Measurements from ENCODE around the gene FRRS1. TPM values are rescaled to one million over a fixed set of nuclear protein-coding genes. Genes with fewer than 3 reads are reported as not detected.
"Not testable (repeated sequence)": the region's sequence is repeated elsewhere in the genome, so short reads cannot be mapped to it uniquely, and the experiment has no call there.

Gene FRRS1
- total and polyA plus RNA-seq, 2 donors (not counting 1 experiment from before 2014, with no cell fraction given): 10.3 to 32.7 TPM

- Histone ChIP-seq H3K4me1 (ENCODE audit: control insufficient read depth, extremely low read depth, insufficient read depth, low read length) (peaks cover 2% of the 10 kb centered on the region), H2AFZ (ENCODE audit: low read length) (no peak overlapping the region), H3K9me3 (ENCODE audit: control insufficient read depth, insufficient read depth, low read depth, low read length) (no peaks in the 10 kb centered on the region), H4K20me1 (ENCODE audit: control insufficient read depth, extremely low read depth, insufficient read depth, low read length) (no peaks in the 10 kb centered on the region), H3K36me3 (ENCODE audit: control insufficient read depth, insufficient read depth, low read length) (no peaks in the 10 kb centered on the region), H3K27me3 (ENCODE audit: control insufficient read depth, insufficient read depth, low read length) (no peaks in the 10 kb centered on the region), H3K27ac (ENCODE audit: insufficient read depth, low read length) (no peak overlapping the region), H3K4me2 (ENCODE audit: extremely low read depth, insufficient read depth, low read length) (no peak overlapping the region), H3K79me2 (ENCODE audit: control insufficient read depth, insufficient read depth, low read length) (no peaks in the 10 kb centered on the region), H3K4me3 (replicated peaks in 1 of 4; ENCODE audit: control extremely low read depth in 1 of 4, insufficient read depth in 1 of 4, low read depth in 3 of 4, low read length in 4 of 4) (no peak overlapping the region), H3K9ac (ENCODE audit: insufficient read depth, low read length) (no peak overlapping the region)
- DNase-seq (ENCODE audit: low read depth in 2 of 2): peak in 1 of 2 donors; percentile 30
- no peak for TF ChIP-seq EZH2 (IDR thresholded peaks at IDR 0.05; ENCODE audit: low read length, missing control alignments)
- TF ChIP-seq CTCF (conservative IDR thresholded peaks at IDR 0.05 in 1 of 2, IDR thresholded peaks at IDR 0.05 in 1 of 2; ENCODE audit: low read depth in 1 of 2, low read length in 2 of 2): no peak
Measured at GRCh38 chr1:99763956-99764355, 2.5 kb downstream of the FRRS1 start.

DNA sequence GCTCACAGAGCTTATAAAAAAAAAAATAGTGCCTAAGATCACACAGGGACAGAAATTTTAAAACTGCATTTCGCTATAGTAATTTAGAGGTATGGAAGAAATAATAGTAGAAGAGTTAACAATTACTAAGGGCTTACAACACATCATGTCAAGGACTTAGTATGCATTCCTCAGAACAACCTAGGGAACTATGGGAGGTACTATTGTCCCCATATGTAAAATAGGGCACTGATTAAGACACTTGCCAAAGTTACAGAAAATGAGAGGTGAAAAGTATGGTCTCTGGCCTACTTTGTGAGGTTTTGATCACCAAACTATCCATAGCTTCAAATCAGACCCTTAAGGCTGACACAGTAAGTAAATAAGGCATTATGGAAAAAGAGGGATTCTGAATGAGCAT, 4.7 kb downstream of the FRRS1 start:
- no peak overlapping the region for H3K27ac ChIP-seq (ENCODE audit: insufficient read depth, low read length)
- H2AFZ ChIP-seq (ENCODE audit: low read length): no peak overlapping the region
- no peak overlapping the region for H3K9ac ChIP-seq (ENCODE audit: insufficient read depth, low read length)
- H3K9me3 ChIP-seq (ENCODE audit: control insufficient read depth, insufficient read depth, low read depth, low read length): no peaks in the 10 kb centered on the region
- no peaks in the 10 kb centered on the region for H4K20me1 ChIP-seq (ENCODE audit: control insufficient read depth, extremely low read depth, insufficient read depth, low read length)
- TF ChIP-seq CTCF (conservative IDR thresholded peaks at IDR 0.05 in 1 of 2, IDR thresholded peaks at IDR 0.05 in 1 of 2; ENCODE audit: low read depth in 1 of 2, low read length in 2 of 2): no peak
- no peak for TF ChIP-seq EZH2 (IDR thresholded peaks at IDR 0.05; ENCODE audit: low read length, missing control alignments)
- peaks cover 4% of the 10 kb centered on the region for H3K4me1 ChIP-seq (ENCODE audit: control insufficient read depth, extremely low read depth, insufficient read depth, low read length)
- no peaks in the 10 kb centered on the region for H3K36me3 ChIP-seq (ENCODE audit: control insufficient read depth, insufficient read depth, low read length)
- no peak for DNase-seq (ENCODE audit: low read depth in 2 of 2)
- no peak overlapping the region for H3K4me2 ChIP-seq (ENCODE audit: extremely low read depth, insufficient read depth, low read length)
- H3K27me3 ChIP-seq (ENCODE audit: control insufficient read depth, insufficient read depth, low read length): no peaks in the 10 kb centered on the region
- H3K79me2 ChIP-seq (ENCODE audit: control insufficient read depth, insufficient read depth, low read length): no peaks in the 10 kb centered on the region
- H3K4me3 ChIP-seq (replicated peaks in 1 of 4; ENCODE audit: control extremely low read depth in 1 of 4, insufficient read depth in 1 of 4, low read depth in 3 of 4, low read length in 4 of 4): no peak overlapping the region

DNA sequence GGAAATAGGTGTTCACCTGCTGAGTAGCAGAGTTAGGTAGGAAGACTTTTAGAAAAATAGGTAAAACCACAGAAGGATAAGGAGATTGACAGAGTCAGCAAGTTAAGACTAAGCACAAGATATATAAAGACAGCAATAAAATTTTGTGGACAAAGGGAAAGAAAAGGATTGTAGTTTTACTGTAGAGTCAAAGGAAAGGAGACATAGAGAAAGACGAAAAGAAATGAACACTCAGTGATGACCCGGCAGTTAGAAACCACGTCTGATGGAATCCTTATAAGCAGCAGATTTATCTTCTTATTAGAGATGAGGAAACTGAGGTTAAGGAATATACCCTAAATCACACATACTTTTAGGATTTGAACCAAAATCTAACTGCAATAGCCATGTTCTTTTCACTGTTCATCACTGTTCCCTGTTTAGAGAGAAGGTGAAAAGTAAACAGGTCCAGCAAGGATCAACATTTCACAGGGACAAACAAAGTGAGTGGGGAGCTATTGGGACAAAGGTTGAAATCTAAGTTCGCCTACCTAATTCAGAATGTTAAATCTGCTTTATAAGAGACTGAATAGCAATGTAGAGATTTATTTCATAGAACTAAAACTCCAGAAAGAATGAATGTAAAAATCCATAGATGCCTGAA, 6.8 kb downstream of the FRRS1 start:
- Histone ChIP-seq H3K4me2 (ENCODE audit: extremely low read depth, insufficient read depth, low read length) (no peak overlapping the region), H3K79me2 (ENCODE audit: control insufficient read depth, insufficient read depth, low read length) (no peaks in the 10 kb centered on the region), H3K27me3 (ENCODE audit: control insufficient read depth, insufficient read depth, low read length) (no peaks in the 10 kb centered on the region), H3K4me1 (ENCODE audit: control insufficient read depth, extremely low read depth, insufficient read depth, low read length) (peaks cover 2% of the 10 kb centered on the region), H4K20me1 (ENCODE audit: control insufficient read depth, extremely low read depth, insufficient read depth, low read length) (no peaks in the 10 kb centered on the region), H3K27ac (ENCODE audit: insufficient read depth, low read length) (no peak overlapping the region), H3K9ac (ENCODE audit: insufficient read depth, low read length) (no peak overlapping the region), H2AFZ (ENCODE audit: low read length) (no peak overlapping the region), H3K9me3 (ENCODE audit: control insufficient read depth, insufficient read depth, low read depth, low read length) (no peaks in the 10 kb centered on the region), H3K36me3 (ENCODE audit: control insufficient read depth, insufficient read depth, low read length) (no peaks in the 10 kb centered on the region), H3K4me3 (replicated peaks in 1 of 4; ENCODE audit: control extremely low read depth in 1 of 4, insufficient read depth in 1 of 4, low read depth in 3 of 4, low read length in 4 of 4) (no peak overlapping the region)
- DNase-seq (ENCODE audit: low read depth in 2 of 2): no peak
- TF ChIP-seq EZH2 (IDR thresholded peaks at IDR 0.05; ENCODE audit: low read length, missing control alignments) (no peak), CTCF (conservative IDR thresholded peaks at IDR 0.05 in 1 of 2, IDR thresholded peaks at IDR 0.05 in 1 of 2; ENCODE audit: low read depth in 1 of 2, low read length in 2 of 2) (no peak)

DNA sequence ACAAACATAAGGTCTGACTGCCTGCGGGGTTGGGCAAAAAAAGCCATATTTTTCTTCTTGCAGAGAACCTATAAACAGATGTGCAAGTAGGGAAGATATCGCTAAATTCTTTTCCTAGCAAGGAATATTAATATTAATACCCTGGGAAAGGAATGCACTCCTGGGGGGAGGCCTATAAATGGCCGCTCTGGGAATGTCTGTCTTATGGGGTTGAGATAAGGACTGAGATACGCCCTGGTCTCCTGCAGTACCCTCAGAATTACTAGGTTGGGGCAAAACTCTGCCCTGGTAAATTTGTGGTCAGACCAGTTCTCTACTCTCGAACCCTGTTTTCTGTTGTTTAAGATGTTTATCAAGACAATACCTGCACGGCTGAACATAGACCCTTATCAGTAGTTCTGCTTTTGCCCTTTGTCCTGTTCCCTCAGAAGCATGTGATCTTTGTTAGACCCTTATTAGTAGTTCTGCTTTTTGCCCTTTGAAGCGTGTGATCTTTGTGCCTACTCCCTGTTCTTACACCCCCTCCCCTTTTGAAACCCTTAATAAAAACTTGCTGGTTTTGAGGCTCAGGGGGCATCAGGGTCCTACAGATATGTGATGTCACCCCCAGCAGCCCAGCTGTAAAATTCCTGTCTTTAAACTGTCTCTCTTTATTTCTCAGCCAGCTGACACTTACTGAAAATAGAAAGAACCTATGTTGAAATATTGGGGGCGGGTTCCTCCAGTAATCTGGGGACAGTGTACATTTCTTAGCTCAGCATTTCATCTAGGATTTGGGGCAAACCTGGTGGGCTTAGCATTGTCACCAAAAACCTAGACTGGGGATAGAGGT, 7.5 kb downstream of the FRRS1 start:
- not testable (repeated sequence) for H3K4me3 ChIP-seq (replicated peaks in 1 of 4; ENCODE audit: control extremely low read depth in 1 of 4, insufficient read depth in 1 of 4, low read depth in 3 of 4, low read length in 4 of 4); H3K4me2 ChIP-seq (ENCODE audit: extremely low read depth, insufficient read depth, low read length); DNase-seq (ENCODE audit: low read depth in 2 of 2); H3K9me3 ChIP-seq (ENCODE audit: control insufficient read depth, insufficient read depth, low read depth, low read length); H3K9ac ChIP-seq (ENCODE audit: insufficient read depth, low read length); H3K79me2 ChIP-seq (ENCODE audit: control insufficient read depth, insufficient read depth, low read length); H4K20me1 ChIP-seq (ENCODE audit: control insufficient read depth, extremely low read depth, insufficient read depth, low read length); H2AFZ ChIP-seq (ENCODE audit: low read length); H3K36me3 ChIP-seq (ENCODE audit: control insufficient read depth, insufficient read depth, low read length); H3K4me1 ChIP-seq (ENCODE audit: control insufficient read depth, extremely low read depth, insufficient read depth, low read length); H3K27me3 ChIP-seq (ENCODE audit: control insufficient read depth, insufficient read depth, low read length); H3K27ac ChIP-seq (ENCODE audit: insufficient read depth, low read length)

Data from fibroblast of lung (primary cell).